T-helper 2 cell treated with Interferon-gamma antibody and Interleukin-4, amounts not matched to agents 5 μg/mL and 100 μg/mL, for 36 hours (primary cell): ENCODE data around the gene LAMB2.

Source experiments
- DNase-seq: peaks from one replicate; pipeline ENCODE4 v3.0.0; 2021; ENCODE audit warnings: low spot score
- H3K27ac Mint-ChIP-seq: one replicate; pipeline ENCODE4 v1.8.0; 2021; ENCODE audit warnings: mild to moderate bottlenecking, mixed read lengths
- H3K27me3 Mint-ChIP-seq: one replicate; pipeline ENCODE4 v1.8.0; 2021; ENCODE audit warnings: low read depth, mixed read lengths
- H3K36me3 Mint-ChIP-seq: one replicate; pipeline ENCODE4 v1.8.0; 2021; ENCODE audit warnings: low read depth, mixed read lengths
- H3K4me1 Mint-ChIP-seq: one replicate; pipeline ENCODE4 v1.8.0; 2021; ENCODE audit warnings: low read depth, mixed read lengths
- H3K4me3 Mint-ChIP-seq: one replicate; pipeline ENCODE4 v1.8.0; 2022; ENCODE audit warnings: mild to moderate bottlenecking, moderate library complexity, mixed read lengths
- H3K9me3 Mint-ChIP-seq: one replicate; pipeline ENCODE4 v1.8.0; 2021; ENCODE audit warnings: mixed read lengths

The LAMB2 gene

DNA sequence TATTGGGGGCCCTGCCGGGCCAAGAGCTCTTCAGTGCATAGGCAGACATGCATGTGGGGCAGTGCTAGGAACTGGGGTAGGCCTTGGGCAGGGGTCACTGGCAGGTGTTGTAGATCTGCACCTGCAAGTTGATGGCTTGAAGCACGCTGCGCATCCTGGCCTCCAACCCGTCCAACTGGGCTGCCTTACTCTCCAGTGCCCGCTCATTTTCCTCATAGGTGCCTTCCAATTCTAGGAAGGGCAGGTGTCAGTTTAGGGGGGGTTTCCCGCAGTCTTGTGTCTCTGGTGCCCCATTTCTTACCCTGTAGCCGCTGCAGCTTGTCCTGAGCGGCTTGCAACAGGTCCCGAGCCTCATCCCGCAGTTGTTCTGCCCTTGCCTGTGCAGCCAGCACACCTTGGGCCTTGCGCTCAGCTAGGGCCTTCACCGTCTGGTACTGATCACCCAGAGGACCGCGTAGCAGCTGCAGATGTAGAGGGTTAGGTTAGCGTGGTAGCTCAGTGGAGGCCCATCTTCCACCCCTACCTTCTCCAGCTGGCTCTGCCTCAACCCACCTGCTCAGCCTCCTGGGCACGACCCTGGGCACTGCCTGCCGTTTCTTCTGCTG lies 11.6 kb downstream of the LAMB2 start:
- Mint-ChIP-seq H3K9me3 (no peaks in the 10 kb centered on the region), H3K36me3 (peaks cover 20% of the 10 kb centered on the region), H3K4me3 (peak overlapping the region; percentile 95), H3K27ac (peak overlapping the region; percentile 78), H3K4me1 (peaks cover 15% of the 10 kb centered on the region), H3K27me3 (no peaks in the 10 kb centered on the region)
- DNase-seq: no peak

- H3K4me1 Mint-ChIP-seq: peaks cover 15% of the 10 kb centered on the region
- no peaks in the 10 kb centered on the region for H3K27me3 Mint-ChIP-seq
- peaks cover 27% of the 10 kb centered on the region for H3K36me3 Mint-ChIP-seq
- peak within 1 kb of the TSS; percentile 92 for H3K27ac Mint-ChIP-seq
- peak; percentile 95 for DNase-seq
- H3K4me3 Mint-ChIP-seq: peak within 1 kb of the TSS; percentile 95
- no peaks in the 10 kb centered on the region for H3K9me3 Mint-ChIP-seq
Measured at GRCh38 chr3:49120438-49121131, 12.3 kb downstream of the LAMB2 start, which contains the start of gene USP19. TSS of gene USP19 (minus strand) at chr3:49120823. CDS start at chr3:49119145, 1,678 bp downstream.

DNA sequence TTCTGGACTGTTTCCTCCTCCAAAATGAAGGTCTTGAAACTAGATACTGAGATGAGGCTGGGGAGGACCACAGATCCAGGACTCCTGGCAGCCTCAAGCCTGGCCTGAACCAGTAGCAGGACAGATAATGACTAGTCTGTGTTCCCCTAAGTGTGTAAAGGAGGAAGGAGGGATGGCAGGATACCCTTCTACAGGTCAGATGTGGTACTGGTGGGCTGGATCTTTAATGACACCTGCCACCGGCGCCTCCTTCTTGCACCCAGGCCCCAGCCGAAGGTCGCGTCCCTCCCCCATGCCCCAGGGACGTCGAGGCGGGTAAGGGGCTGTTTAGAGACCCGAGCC lies 12.8 kb downstream of the LAMB2 start:
- no peak for DNase-seq
- Mint-ChIP-seq H3K9me3 (no peaks in the 10 kb centered on the region), H3K4me3 (peak overlapping the region; percentile 95), H3K27me3 (no peaks in the 10 kb centered on the region), H3K36me3 (peaks cover 32% of the 10 kb centered on the region), H3K4me1 (peaks cover 15% of the 10 kb centered on the region), H3K27ac (peak overlapping the region; percentile 92)

DNA sequence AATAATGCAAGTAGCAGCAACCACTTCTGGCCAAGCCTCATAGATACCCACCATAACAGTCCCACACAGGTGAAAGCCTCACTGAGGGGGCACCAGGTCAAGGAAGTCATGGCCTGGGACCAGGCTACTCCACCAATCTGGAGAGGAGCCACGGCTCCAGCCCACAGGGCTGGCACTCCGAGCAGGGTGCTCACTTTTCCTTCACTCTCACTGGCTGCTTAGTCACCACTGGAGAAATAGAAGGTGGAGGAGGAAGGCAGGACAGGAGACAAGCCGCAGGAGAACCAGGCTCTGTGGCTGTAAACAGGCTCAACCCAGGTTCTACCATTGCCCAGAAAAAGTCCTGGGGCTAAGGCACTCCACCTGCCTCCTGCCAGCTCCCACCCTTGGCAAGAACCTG lies 13.4 kb downstream of the LAMB2 start:
- no peaks in the 10 kb centered on the region for H3K9me3 Mint-ChIP-seq
- peak overlapping the region; percentile 92 for H3K27ac Mint-ChIP-seq
- H3K36me3 Mint-ChIP-seq: peaks cover 36% of the 10 kb centered on the region
- peaks cover 15% of the 10 kb centered on the region for H3K4me1 Mint-ChIP-seq
- no peaks in the 10 kb centered on the region for H3K27me3 Mint-ChIP-seq
- peak overlapping the region; percentile 95 for H3K4me3 Mint-ChIP-seq
- DNase-seq: no peak

GRCh38 chr3:49119036-49119435 lies 13.8 kb downstream of the LAMB2 start:
- H3K4me3 Mint-ChIP-seq: peak overlapping the region; percentile 95
- no peaks in the 10 kb centered on the region for H3K9me3 Mint-ChIP-seq
- H3K27ac Mint-ChIP-seq: peak overlapping the region; percentile 49
- peaks cover 15% of the 10 kb centered on the region for H3K4me1 Mint-ChIP-seq
- H3K36me3 Mint-ChIP-seq: peaks cover 37% of the 10 kb centered on the region
- DNase-seq: no peak
- no peaks in the 10 kb centered on the region for H3K27me3 Mint-ChIP-seq

- no peaks in the 10 kb centered on the region for H3K27me3 Mint-ChIP-seq
- H3K4me1 Mint-ChIP-seq: no peaks in the 10 kb centered on the region
- no peak for DNase-seq
- no peaks in the 10 kb centered on the region for H3K9me3 Mint-ChIP-seq
- no peak overlapping the region for H3K4me3 Mint-ChIP-seq
- H3K27ac Mint-ChIP-seq: no peak overlapping the region
- H3K36me3 Mint-ChIP-seq: peaks cover 58% of the 10 kb centered on the region
Measured at GRCh38 chr3:49112262-49112661, 20.6 kb downstream of the LAMB2 start.

DNA sequence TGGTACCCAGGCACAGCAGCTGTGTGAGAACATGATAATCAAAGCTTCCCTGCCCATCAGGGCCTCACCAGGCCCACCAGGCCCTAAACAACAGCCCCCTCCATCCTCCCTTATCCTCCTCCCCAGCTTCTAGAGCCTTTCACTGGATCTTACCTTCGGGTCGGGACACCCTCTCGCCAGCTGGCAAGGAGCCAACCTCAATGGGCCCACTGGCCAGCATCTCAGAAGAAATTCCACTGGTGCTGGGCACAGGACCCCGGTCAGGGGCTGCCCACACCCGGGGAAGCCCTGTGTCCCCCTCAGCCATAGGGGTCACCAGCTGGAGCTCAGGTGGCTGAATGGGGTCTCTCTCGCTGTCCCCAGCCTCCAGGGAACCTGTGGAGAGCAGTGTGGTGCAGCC lies 21.5 kb downstream of the LAMB2 start:
- no peak overlapping the region for H3K4me3 Mint-ChIP-seq
- H3K36me3 Mint-ChIP-seq: peaks cover 54% of the 10 kb centered on the region
- no peak for DNase-seq
- no peaks in the 10 kb centered on the region for H3K9me3 Mint-ChIP-seq
- no peaks in the 10 kb centered on the region for H3K27me3 Mint-ChIP-seq
- H3K4me1 Mint-ChIP-seq: no peaks in the 10 kb centered on the region
- H3K27ac Mint-ChIP-seq: no peak overlapping the region

GRCh38 chr3:49110780-49111179 lies 22.1 kb downstream of the LAMB2 start:
- Mint-ChIP-seq H3K9me3 (no peaks in the 10 kb centered on the region), H3K27ac (no peak overlapping the region), H3K4me3 (no peak overlapping the region), H3K36me3 (peaks cover 49% of the 10 kb centered on the region), H3K27me3 (no peaks in the 10 kb centered on the region), H3K4me1 (no peaks in the 10 kb centered on the region)
- DNase-seq: no peak

DNA sequence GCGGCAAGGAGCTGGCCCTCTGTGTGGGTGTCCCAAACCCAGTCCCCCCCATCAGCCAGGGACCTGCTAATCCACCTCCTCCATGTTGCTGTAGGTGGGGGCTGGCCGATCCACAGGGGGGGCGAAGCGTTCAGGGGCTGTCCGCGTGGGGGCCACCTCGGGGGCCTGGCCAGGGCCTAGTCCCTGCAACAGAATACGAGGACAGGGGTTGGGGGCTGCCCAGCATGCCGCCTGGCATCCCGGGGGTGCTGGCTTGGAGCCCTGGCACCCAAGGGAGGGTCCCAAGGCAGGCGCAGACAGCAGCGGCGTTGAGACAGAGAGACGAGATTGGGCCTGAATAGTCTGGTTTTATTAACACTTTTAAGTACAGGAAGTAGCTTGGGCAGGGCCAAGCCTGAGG lies 24.5 kb downstream of the LAMB2 start:
- no peaks in the 10 kb centered on the region for H3K9me3 Mint-ChIP-seq
- H3K4me3 Mint-ChIP-seq: no peak overlapping the region
- H3K4me1 Mint-ChIP-seq: peaks cover 17% of the 10 kb centered on the region
- no peak for DNase-seq
- H3K36me3 Mint-ChIP-seq: peaks cover 37% of the 10 kb centered on the region
- no peak overlapping the region for H3K27ac Mint-ChIP-seq
- no peaks in the 10 kb centered on the region for H3K27me3 Mint-ChIP-seq

- peaks cover 42% of the 10 kb centered on the region for H3K36me3 Mint-ChIP-seq
- no peaks in the 10 kb centered on the region for H3K9me3 Mint-ChIP-seq
- H3K27me3 Mint-ChIP-seq: no peaks in the 10 kb centered on the region
Measured at GRCh38 chr3:49104427-49105291, 28.2 kb downstream of the LAMB2 start, which contains the start of gene QARS1. TSS of gene QARS1 (minus strand) at chr3:49104757. CDS start at chr3:49104733, 24 bp downstream.

DNA sequence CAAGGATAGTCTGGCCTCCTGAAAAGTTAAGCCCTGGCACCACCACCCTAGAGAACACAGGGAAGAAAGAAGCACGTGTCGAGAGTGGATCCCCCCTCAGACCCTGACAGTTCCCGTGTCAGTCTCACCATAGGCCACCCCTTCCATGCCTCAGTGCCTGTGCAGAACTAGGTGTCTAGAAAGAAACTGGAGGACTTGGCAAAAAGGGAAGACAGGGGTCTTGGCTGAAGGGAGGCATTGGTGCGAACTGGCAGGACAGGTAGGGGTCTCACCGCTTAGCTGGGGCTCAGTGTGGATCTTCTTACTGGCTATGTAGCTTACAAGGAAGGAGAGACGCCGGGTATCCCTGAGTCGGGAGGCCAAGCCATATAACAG lies 28.8 kb downstream of the LAMB2 start:
- peak overlapping the region; percentile 95 for H3K27ac Mint-ChIP-seq
- peak overlapping the region; percentile 99 for H3K4me3 Mint-ChIP-seq
- DNase-seq: no peak
- H3K9me3 Mint-ChIP-seq: no peaks in the 10 kb centered on the region
- H3K27me3 Mint-ChIP-seq: no peaks in the 10 kb centered on the region
- H3K4me1 Mint-ChIP-seq: peaks cover 19% of the 10 kb centered on the region
- H3K36me3 Mint-ChIP-seq: peaks cover 43% of the 10 kb centered on the region

More at GRCh38 chr3:49104427-49105291, 28.2 kb downstream of the LAMB2 start, which contains the start of gene QARS1:
- Mint-ChIP-seq H3K4me3 (peak within 1 kb of the TSS; percentile 99), H3K4me1 (peaks cover 19% of the 10 kb centered on the region), H3K27ac (peak within 1 kb of the TSS; percentile 95)
- DNase-seq: peak; percentile 86

- Mint-ChIP-seq H3K4me1 (peaks cover 15% of the 10 kb centered on the region), H3K27ac (no peak overlapping the region), H3K36me3 (peaks cover 51% of the 10 kb centered on the region), H3K4me3 (no peak overlapping the region), H3K27me3 (no peaks in the 10 kb centered on the region), H3K9me3 (no peaks in the 10 kb centered on the region)
- no peak for DNase-seq
Measured at GRCh38 chr3:49100046-49100615, 32.7 kb downstream of the LAMB2 start.

DNA sequence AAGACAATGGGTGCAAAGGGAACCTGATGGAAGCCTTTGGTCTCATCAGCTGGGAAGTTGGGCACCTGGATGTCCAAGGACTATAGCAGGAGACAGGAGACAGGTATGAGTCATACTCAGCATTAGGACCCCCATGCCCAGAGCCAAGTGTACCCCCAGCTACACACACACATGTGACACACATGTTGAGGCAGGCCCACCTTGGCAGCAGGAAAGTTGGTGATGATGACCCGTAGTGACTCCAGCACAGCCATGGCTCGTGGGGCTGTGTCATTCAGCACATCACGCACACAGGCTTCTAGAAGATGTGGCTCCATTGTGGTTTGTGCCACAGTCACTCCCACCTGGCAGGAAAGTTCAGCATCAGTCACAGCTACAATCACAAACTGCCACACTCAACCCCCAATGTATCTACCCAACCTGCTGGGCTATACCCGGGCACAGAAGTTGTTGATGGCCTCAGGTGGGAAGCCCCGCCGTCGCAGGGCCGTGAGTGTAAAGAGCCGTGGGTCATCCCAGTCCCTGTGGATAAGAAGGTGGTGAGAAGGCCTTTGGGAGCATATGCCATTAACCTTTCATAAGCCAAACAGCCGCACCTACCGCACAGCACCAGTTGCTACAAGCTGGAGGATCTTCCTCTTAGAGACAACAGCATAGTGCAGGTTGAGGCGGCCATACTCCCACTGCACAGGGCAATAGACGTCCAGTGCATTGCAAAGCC lies 33.8 kb downstream of the LAMB2 start:
- peaks cover 14% of the 10 kb centered on the region for H3K4me1 Mint-ChIP-seq
- H3K9me3 Mint-ChIP-seq: no peaks in the 10 kb centered on the region
- no peak overlapping the region for H3K4me3 Mint-ChIP-seq
- H3K27ac Mint-ChIP-seq: no peak overlapping the region
- H3K27me3 Mint-ChIP-seq: no peaks in the 10 kb centered on the region
- H3K36me3 Mint-ChIP-seq: peaks cover 49% of the 10 kb centered on the region
- DNase-seq: no peak
